ENCODE data around the gene YWHAH. TPM values are rescaled to one million over a fixed set of nuclear protein-coding genes. Genes with fewer than 3 reads are reported as not detected.

YWHAH gene
- total and polyA plus RNA-seq, 2 experiments from 2014 or later: 168 to 237 TPM

GRCh38 chr22:31998784-31999385 is 54.5 kb downstream of the YWHAH start:
- no peaks in the 10 kb centered on the region for H3K9me2 ChIP-seq (ENCODE audit: insufficient read depth)
- no peaks in the 10 kb centered on the region for H3K4me1 ChIP-seq (ENCODE audit: insufficient read depth)
- no peaks in the 10 kb centered on the region for H3K79me2 ChIP-seq (ENCODE audit: insufficient read depth)
- TF ChIP-seq EZH2 (IDR thresholded peaks at IDR 0.05; ENCODE audit: insufficient read depth, poor library complexity, severe bottlenecking) (no peak), EZH2phosphoT487 (IDR thresholded peaks at IDR 0.05; ENCODE audit: insufficient read depth, low read depth) (no peak)
- no peak overlapping the region for H2AFZ ChIP-seq
- in situ Hi-C loops (cut with MboI): no loop called here
- no peak overlapping the region for H3K9ac ChIP-seq
- H3K9me3 ChIP-seq (ENCODE audit: low read depth): no peaks in the 10 kb centered on the region
- no peaks in the 10 kb centered on the region for H3K36me3 ChIP-seq (ENCODE audit: low read depth)
- H3K4me2 ChIP-seq (ENCODE audit: unreplicated experiment): no peak overlapping the region
- H4K20me1 ChIP-seq (ENCODE audit: insufficient read depth): no peaks in the 10 kb centered on the region
- DNase-seq: no peak
- H3K27me3 ChIP-seq (replicated peaks; ENCODE audit: insufficient read depth): peaks cover 4% of the 10 kb centered on the region; the same call in 1 of the 2 replicates
- WGBS, 2 experiments (ENCODE audit: low coverage in 1 of 2, low lambda C conversion rate in 2 of 2, missing lambda C conversion rate in 2 of 2): 77 to 79% methylated on average over 3 of the region's 3 CpGs
- no peak overlapping the region for H3K27ac ChIP-seq
- H3F3A ChIP-seq (ENCODE audit: insufficient read depth): no peaks in the 10 kb centered on the region
- no peak overlapping the region for H3K4me3 ChIP-seq

DNA sequence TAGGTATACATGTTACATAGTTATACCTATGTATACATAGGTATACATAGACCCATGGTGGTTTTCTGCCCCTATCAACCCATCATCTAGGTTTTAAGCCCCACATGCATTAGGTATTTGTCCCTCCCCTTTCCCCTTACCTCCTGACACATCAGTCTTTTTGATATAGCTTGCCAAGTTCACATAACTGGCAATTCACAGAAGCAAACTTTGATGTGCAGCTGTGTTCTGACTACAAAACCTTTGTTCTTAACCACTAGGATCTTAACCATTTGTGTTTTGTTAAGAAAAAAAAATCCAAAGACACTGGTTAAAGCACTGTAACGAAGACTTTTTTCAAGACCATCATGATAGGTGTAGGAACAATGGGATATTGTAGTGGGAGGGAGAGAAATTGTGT is 55.8 kb downstream of the YWHAH start:
- Histone ChIP-seq H3K27ac (no peak overlapping the region), H3K9ac (no peak overlapping the region), H3K36me3 (ENCODE audit: low read depth) (no peaks in the 10 kb centered on the region), H3K4me3 (no peak overlapping the region), H3K4me2 (ENCODE audit: unreplicated experiment) (no peak overlapping the region), H3K4me1 (ENCODE audit: insufficient read depth) (no peaks in the 10 kb centered on the region), H3K79me2 (ENCODE audit: insufficient read depth) (no peaks in the 10 kb centered on the region), H3K9me2 (ENCODE audit: insufficient read depth) (no peaks in the 10 kb centered on the region), H2AFZ (no peak overlapping the region), H3K27me3 (replicated peaks; ENCODE audit: insufficient read depth) (no peaks in the 10 kb centered on the region), H4K20me1 (ENCODE audit: insufficient read depth) (no peaks in the 10 kb centered on the region), H3K9me3 (ENCODE audit: low read depth) (no peaks in the 10 kb centered on the region), H3F3A (ENCODE audit: insufficient read depth) (no peaks in the 10 kb centered on the region)
- TF ChIP-seq EZH2 (IDR thresholded peaks at IDR 0.05; ENCODE audit: insufficient read depth, poor library complexity, severe bottlenecking) (no peak), EZH2phosphoT487 (IDR thresholded peaks at IDR 0.05; ENCODE audit: insufficient read depth, low read depth) (no peak)
- in situ Hi-C loops (cut with MboI): no loop called here
- 12 to 13% methylated on average over 1 of the region's 1 CpG for WGBS, 2 experiments (ENCODE audit: low coverage in 1 of 2, low lambda C conversion rate in 2 of 2, missing lambda C conversion rate in 2 of 2)
- DNase-seq: no peak

DNA sequence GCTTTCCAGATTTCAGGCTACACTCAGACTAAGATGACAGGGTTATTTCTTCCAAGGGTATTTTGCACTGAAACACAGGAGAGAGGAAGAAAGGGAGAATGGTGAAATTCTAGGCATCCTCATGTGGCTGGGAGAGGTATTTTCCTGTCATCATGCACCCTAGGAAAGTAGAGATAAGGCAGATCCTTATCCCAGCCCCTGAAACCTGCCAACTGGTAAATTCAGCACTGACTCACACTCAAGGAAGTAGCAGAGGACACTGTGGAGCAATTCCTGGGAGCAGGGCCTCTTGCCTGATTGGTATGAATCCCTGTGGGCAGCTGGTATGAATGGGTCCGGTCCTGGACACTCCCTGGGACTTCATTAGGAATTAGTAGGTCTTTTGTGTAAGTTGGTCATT is 61.1 kb downstream of the YWHAH start:
- Histone ChIP-seq H3K4me1 (ENCODE audit: insufficient read depth) (no peaks in the 10 kb centered on the region), H3K9me2 (ENCODE audit: insufficient read depth) (no peaks in the 10 kb centered on the region), H4K20me1 (ENCODE audit: insufficient read depth) (no peaks in the 10 kb centered on the region), H3K9me3 (ENCODE audit: low read depth) (no peaks in the 10 kb centered on the region), H3K27ac (no peak overlapping the region), H2AFZ (no peak overlapping the region), H3K9ac (no peak overlapping the region), H3K4me3 (no peak overlapping the region), H3K4me2 (ENCODE audit: unreplicated experiment) (no peak overlapping the region), H3K36me3 (ENCODE audit: low read depth) (no peaks in the 10 kb centered on the region), H3F3A (ENCODE audit: insufficient read depth) (no peaks in the 10 kb centered on the region), H3K79me2 (ENCODE audit: insufficient read depth) (no peaks in the 10 kb centered on the region), H3K27me3 (replicated peaks; ENCODE audit: insufficient read depth) (no peaks in the 10 kb centered on the region)
- TF ChIP-seq EZH2 (IDR thresholded peaks at IDR 0.05; ENCODE audit: insufficient read depth, poor library complexity, severe bottlenecking) (no peak), EZH2phosphoT487 (IDR thresholded peaks at IDR 0.05; ENCODE audit: insufficient read depth, low read depth) (no peak)
- in situ Hi-C loops (cut with MboI): no loop called here
- DNase-seq: peak; percentile 54
- 7 to 41% methylated on average over 1 of the region's 1 CpG for WGBS, 2 experiments (ENCODE audit: low coverage in 1 of 2, low lambda C conversion rate in 2 of 2, missing lambda C conversion rate in 2 of 2)

Small RNA genes lying within 50 kb of the gene (small RNA-seq; reads per million reads assigned to genes)
- not detected for gene RN7SL305P (ENCODE audit: low read depth, low replicate concordance)

Other genes with a start within 250 kb of the YWHAH start
- 7.6 and 34.1 TPM in 2 replicates for gene PRR14L, start 194.4 kb upstream of the YWHAH start, total RNA-seq (2014; rRNA removed; shearing (Covaris generic))
- 15.2 and 16.0 TPM in 2 replicates for gene PRR14L, start 194.4 kb upstream of the YWHAH start, polyA plus RNA-seq (2016; fragmentation: Nextera tagmentation; extraction: Ambion mirVana)
- gene DEPDC5, start 190.5 kb upstream of the YWHAH start, total RNA-seq (2014; rRNA removed; shearing (Covaris generic)): 6.3 and 12.1 TPM in 2 replicates
- gene DEPDC5, start 190.5 kb upstream of the YWHAH start, polyA plus RNA-seq (2016; fragmentation: Nextera tagmentation; extraction: Ambion mirVana): 5.7 and 7.6 TPM in 2 replicates
- gene SLC5A1, start 98.7 kb downstream of the YWHAH start, total RNA-seq (2014; rRNA removed; shearing (Covaris generic)): not detected in 2 replicates
- gene SLC5A1, start 98.7 kb downstream of the YWHAH start, polyA plus RNA-seq (2016; fragmentation: Nextera tagmentation; extraction: Ambion mirVana): not detected in 2 replicates
- not detected in 2 replicates for gene C22orf42, start 214.8 kb downstream of the YWHAH start, total RNA-seq (2014; rRNA removed; shearing (Covaris generic))
- not detected in 2 replicates for gene C22orf42, start 214.8 kb downstream of the YWHAH start, polyA plus RNA-seq (2016; fragmentation: Nextera tagmentation; extraction: Ambion mirVana)

All from GM23248 (cell line).